A549 (cell line): ENCODE data around the gene KRT14. TPM values are rescaled to one million over a fixed set of nuclear protein-coding genes. Genes with fewer than 3 reads are reported as not detected.
"Not testable (repeated sequence)": the region's sequence is repeated elsewhere in the genome, so short reads cannot be mapped to it uniquely, and the experiment has no call there.

ENCODE experiments used
- ATAC-seq, 2 experiments: fragments of 200-7000 bp in 1 of 2; fragments of >200 bp in 1 of 2; cut with Nextera tagmentation in 1 of 2; cut with Tn5 transposase in 1 of 2; 3 replicates each; pipeline versions ENCODE4 v1.8.0 to v1.9.1; 2018 to 2020; ENCODE audit warnings: mild to moderate bottlenecking in 1 of 2, moderate library complexity in 1 of 2
- CTCF ChIA-PET: fragments of 300-600 bp; sonication (Branson Sonifier 250); formaldehyde crosslinking; extraction: SDS; loops from one replicate; lab custom pipeline; 2021; ENCODE audit warnings: antibody characterized with exemption, inconsistent platforms; lab: Yijun Ruan, JAX
- POLR2A ChIA-PET: fragments of 350-600 bp; formaldehyde crosslinking; extraction: SDS; loops from one replicate; lab custom pipeline; 2021; ENCODE audit warnings: antibody characterized with exemption, inconsistent platforms; lab: Yijun Ruan, JAX
- DNase-seq, 2 experiments: peaks; one replicate each; pipeline versions ENCODE4 v3.0.0 to v3.0.0-alpha.2; 2011 to 2016; ENCODE audit warnings: low read depth in 1 of 2, low spot score in 1 of 2
- FAIRE-seq: peaks from 2 replicates; lab custom pipeline; 2011; peaks lifted over from hg19 to GRCh38; lab: Jason Lieb, UNC
- H3K27ac ChIP-seq, 2 experiments: fragments of >200 bp; sonication (Bioruptor Twin); formaldehyde crosslinking; 3 replicates each; pipeline ENCODE4 v1.5.1; 2016 to 2017
- H3K4me1 ChIP-seq: fragments of >200 bp; sonication (Bioruptor Twin); formaldehyde crosslinking; 3 replicates; pipeline ENCODE4 v1.6.1; 2016
- H3K4me2 ChIP-seq: fragments of >200 bp; sonication (Bioruptor Twin); formaldehyde crosslinking; 3 replicates; pipeline ENCODE4 v1.6.1; 2016
- H3K4me3 ChIP-seq: fragments of >200 bp; sonication (Bioruptor Twin); formaldehyde crosslinking; 3 replicates; pipeline ENCODE4 v1.5.1; 2016
- H3K9me3 ChIP-seq: fragments of >200 bp; sonication (Bioruptor Twin); formaldehyde crosslinking; 3 replicates; pipeline ENCODE4 v1.6.1; 2016
- EHF ChIP-seq: fragments of 250-450 bp; sonication (Bioruptor Pico); IDR thresholded peaks from 2 replicates; pipeline ENCODE4 v1.5.0; 2020; ENCODE audit warnings: mild to moderate bottlenecking
- FOXS1 ChIP-seq: fragments of 250-450 bp; sonication (Bioruptor Pico); IDR thresholded peaks from 2 replicates; pipeline ENCODE4 v1.5.0; 2020; ENCODE audit warnings: mild to moderate bottlenecking, moderate library complexity
- HEYL ChIP-seq: fragments of 250-450 bp; sonication (Bioruptor Pico); IDR thresholded peaks from 2 replicates; pipeline ENCODE4 v1.8.0; 2021; ENCODE audit warnings: mild to moderate bottlenecking, moderate library complexity
- HOXB13 ChIP-seq: fragments of 250-450 bp; sonication (Bioruptor Pico); IDR thresholded peaks from 2 replicates; pipeline ENCODE4 v1.5.0; 2020; ENCODE audit warnings: low read depth, mild to moderate bottlenecking, moderate library complexity
- HOXB5 ChIP-seq: fragments of 250-450 bp; sonication (Bioruptor Pico); IDR thresholded peaks from 2 replicates; pipeline ENCODE4 v1.5.0; 2020; ENCODE audit warnings: mild to moderate bottlenecking, moderate library complexity
- KDM5A ChIP-seq: fragments of 200-600 bp; sonication (generic); IDR thresholded peaks from 2 replicates; pipeline ENCODE4 v1.6.1; 2016; ENCODE audit warnings: antibody characterized with exemption, mild to moderate bottlenecking
- MAX ChIP-seq: IDR thresholded peaks from 2 replicates; pipeline ENCODE4 v1.6.1; 2012
- NR3C1 ChIP-seq: fragments of >200 bp; sonication (Bioruptor Twin); formaldehyde crosslinking; IDR thresholded peaks from 3 replicates; pipeline ENCODE4 v1.6.1; 2017
- ZFP36 ChIP-seq: fragments of 450-650 bp; IDR thresholded peaks from 2 replicates; pipeline ENCODE4 v1.6.1; 2014; ENCODE audit warnings: borderline replicate concordance; ENCODE audit not compliant: partially characterized antibody
- WGBS: methylation state at CpG from one replicate; pipeline ENCODE4 v1.1.6; 2017; ENCODE audit errors: missing lambda C conversion rate; 5-methylcytosine and 5-hydroxymethylcytosine counted together
- polyA plus RNA-seq, 4 experiments: library from polyadenylated mRNA; depleted of rRNA in 3 of 4; stranded (reverse); fragments of >200 nt; fragmentation: RNase III in 1 of 4; extraction: RNeasy Plus Mini Kit Qiagen cat#74134 plus additional on column Dnase treatment in 1 of 4; gene quantifications; 2 replicates in 3 of 4; 3 replicates in 1 of 4; pipeline ENCODE4 v1.2.3, GENCODE V29; 2011 to 2017
- TF ChIP-seq, protein P1 (sequence below): fragments of 150-350 bp; IDR thresholded peaks from 2 replicates; pipeline ENCODE4 v1.6.1; 2014; ENCODE audit warnings: low read depth, mild to moderate bottlenecking, low read length
- TF ChIP-seq, protein P2 (sequence below): fragments of 250-450 bp; sonication (Bioruptor Pico); IDR thresholded peaks from 2 replicates; pipeline ENCODE4 v1.5.0; 2021; ENCODE audit warnings: mild to moderate bottlenecking, moderate library complexity, borderline replicate concordance
- TF ChIP-seq, protein P3 (sequence below): fragments of 250-450 bp; sonication (Bioruptor Pico); IDR thresholded peaks from 2 replicates; pipeline ENCODE4 v1.5.0; 2020; ENCODE audit warnings: low read depth, mild to moderate bottlenecking, moderate library complexity
- TF ChIP-seq, protein P4 (sequence below): fragments of 450-650 bp; IDR thresholded peaks from 2 replicates; pipeline ENCODE4 v1.6.1; 2014; ENCODE audit warnings: antibody characterized with exemption

KRT14 gene
- polyA plus RNA-seq, 2 of the 4 experiments (the other 2 are of a cell fraction): 0.04 to 0.10 TPM

DNA sequence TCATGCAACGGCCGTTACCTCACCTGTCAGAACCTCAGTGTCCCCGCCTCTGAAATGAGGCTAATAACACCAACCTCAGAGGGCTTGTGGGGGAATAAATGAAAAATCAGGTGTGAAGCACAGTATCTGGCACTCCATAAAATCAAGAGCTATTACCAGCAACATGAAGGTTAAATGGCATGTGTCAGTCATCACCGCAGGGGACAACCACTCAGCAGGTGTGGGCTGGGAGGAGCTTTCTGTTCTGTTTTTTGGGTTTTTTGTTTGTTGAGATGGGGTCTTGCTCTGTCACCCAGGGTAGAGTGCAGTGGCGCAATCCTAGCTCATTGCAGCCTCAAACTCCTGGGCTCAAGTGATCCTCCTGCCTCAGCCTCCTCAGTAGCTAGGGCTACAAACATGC lies 41.8 kb downstream of the KRT14 start (continued):
- TF ChIP-seq, protein P1, sequence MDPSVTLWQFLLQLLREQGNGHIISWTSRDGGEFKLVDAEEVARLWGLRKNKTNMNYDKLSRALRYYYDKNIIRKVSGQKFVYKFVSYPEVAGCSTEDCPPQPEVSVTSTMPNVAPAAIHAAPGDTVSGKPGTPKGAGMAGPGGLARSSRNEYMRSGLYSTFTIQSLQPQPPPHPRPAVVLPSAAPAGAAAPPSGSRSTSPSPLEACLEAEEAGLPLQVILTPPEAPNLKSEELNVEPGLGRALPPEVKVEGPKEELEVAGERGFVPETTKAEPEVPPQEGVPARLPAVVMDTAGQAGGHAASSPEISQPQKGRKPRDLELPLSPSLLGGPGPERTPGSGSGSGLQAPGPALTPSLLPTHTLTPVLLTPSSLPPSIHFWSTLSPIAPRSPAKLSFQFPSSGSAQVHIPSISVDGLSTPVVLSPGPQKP: no peak

- ChIA-PET CTCF (interaction anchor here (0.6 to 6.8 kb wide), 16 partner anchors 8 to 688 kb away, joined by 3 to 50 read pairs (median 4); partner anchors contain the start of gene KRT19), POLR2A (interaction anchor here (0.8 kb wide), 1 partner anchor 12 kb away, joined by 3 read pairs; no protein-coding TSS in a partner anchor)
- TF ChIP-seq FOXS1: no peak
- no peak for TF ChIP-seq HOXB13 (CRISPR knock-in tag)
- TF ChIP-seq, protein P2, sequence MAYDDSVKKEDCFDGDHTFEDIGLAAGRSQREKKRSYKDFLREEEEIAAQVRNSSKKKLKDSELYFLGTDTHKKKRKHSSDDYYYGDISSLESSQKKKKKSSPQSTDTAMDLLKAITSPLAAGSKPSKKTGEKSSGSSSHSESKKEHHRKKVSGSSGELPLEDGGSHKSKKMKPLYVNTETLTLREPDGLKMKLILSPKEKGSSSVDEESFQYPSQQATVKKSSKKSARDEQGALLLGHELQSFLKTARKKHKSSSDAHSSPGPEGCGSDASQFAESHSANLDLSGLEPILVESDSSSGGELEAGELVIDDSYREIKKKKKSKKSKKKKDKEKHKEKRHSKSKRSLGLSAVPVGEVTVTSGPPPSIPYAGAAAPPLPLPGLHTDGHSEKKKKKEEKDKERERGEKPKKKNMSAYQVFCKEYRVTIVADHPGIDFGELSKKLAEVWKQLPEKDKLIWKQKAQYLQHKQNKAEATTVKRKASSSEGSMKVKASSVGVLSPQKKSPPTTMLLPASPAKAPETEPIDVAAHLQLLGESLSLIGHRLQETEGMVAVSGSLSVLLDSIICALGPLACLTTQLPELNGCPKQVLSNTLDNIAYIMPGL (CRISPR knock-in tag): no peak
- no peak for TF ChIP-seq NR3C1
- TF ChIP-seq HEYL (CRISPR knock-in tag): no peak
- TF ChIP-seq EHF: no peak
- peak; percentile 45; the same call in 1 of the 2 replicates for TF ChIP-seq MAX
- TF ChIP-seq, all 56 proteins: peak for 1
- no peak for ATAC-seq
- 8% methylated on average over 5 of the region's 5 CpGs for WGBS
- peak; percentile 38 to 74 for DNase-seq
- peak overlapping the region; percentile 40 for H3K4me2 ChIP-seq
- 0 out of 3 replicates have a peak, but pooled peaks cover 7% of the 10 kb centered on the region for H3K9me3 ChIP-seq
- peaks cover 39% of the 10 kb centered on the region for H3K4me1 ChIP-seq
- no peak overlapping the region for H3K4me3 ChIP-seq
- FAIRE-seq: no peak
- peak overlapping the region; percentile 53 to 70 for H3K27ac ChIP-seq
Measured at GRCh38 chr17:41544491-41544892, 42.2 kb downstream of the KRT14 start.

DNA sequence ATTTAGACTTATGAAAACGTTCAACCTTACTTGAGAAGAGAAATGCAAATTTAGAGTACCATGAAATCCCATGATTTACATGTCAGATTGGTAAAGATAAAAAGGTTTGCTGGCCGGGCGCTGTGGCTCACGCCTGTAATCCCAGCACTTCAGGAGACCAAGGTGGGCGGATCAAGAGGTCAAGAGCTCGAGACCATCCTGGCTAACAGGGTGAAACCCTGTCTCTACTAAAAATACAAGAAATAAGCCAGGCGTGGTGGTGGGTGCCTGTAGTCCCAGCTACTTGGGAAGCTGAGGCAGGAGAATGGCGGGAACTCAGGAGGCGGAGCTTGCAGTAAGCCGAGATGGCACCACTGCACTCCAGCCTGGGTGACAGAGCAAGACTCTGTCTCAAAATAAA lies 43.9 kb downstream of the KRT14 start:
- not testable (repeated sequence) for FAIRE-seq, H3K9me3 ChIP-seq, ATAC-seq, DNase-seq, H3K4me3 ChIP-seq, H3K4me2 ChIP-seq, H3K27ac ChIP-seq
- ChIA-PET POLR2A (interaction anchor here (0.6 to 0.7 kb wide), 2 partner anchors 13 to 1089 kb away, joined by 3 read pairs; no protein-coding TSS in a partner anchor), CTCF (interaction anchor here (0.9 to 6.8 kb wide), 10 partner anchors 15 to 686 kb away, joined by 3 to 50 read pairs (median 4); no protein-coding TSS in a partner anchor)
- 83% methylated on average over 10 of the region's 10 CpGs for WGBS
- peaks cover 35% of the 10 kb centered on the region for H3K4me1 ChIP-seq

GRCh38 chr17:41542357-41542756 lies 44.3 kb downstream of the KRT14 start:
- no peak overlapping the region for H3K27ac ChIP-seq
- ATAC-seq (no peak), DNase-seq (no peak), FAIRE-seq (no peak)
- TF ChIP-seq, protein P3, sequence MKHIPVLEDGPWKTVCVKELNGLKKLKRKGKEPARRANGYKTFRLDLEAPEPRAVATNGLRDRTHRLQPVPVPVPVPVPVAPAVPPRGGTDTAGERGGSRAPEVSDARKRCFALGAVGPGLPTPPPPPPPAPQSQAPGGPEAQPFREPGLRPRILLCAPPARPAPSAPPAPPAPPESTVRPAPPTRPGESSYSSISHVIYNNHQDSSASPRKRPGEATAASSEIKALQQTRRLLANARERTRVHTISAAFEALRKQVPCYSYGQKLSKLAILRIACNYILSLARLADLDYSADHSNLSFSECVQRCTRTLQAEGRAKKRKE (CRISPR knock-in tag): no peak
- TF ChIP-seq HOXB5 (no peak), KDM5A (no peak), ZFP36 (no peak), HEYL (CRISPR knock-in tag) (no peak)
- TF ChIP-seq, protein P4, sequence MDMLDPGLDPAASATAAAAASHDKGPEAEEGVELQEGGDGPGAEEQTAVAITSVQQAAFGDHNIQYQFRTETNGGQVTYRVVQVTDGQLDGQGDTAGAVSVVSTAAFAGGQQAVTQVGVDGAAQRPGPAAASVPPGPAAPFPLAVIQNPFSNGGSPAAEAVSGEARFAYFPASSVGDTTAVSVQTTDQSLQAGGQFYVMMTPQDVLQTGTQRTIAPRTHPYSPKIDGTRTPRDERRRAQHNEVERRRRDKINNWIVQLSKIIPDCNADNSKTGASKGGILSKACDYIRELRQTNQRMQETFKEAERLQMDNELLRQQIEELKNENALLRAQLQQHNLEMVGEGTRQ: no peak
- H3K4me2 ChIP-seq: no peak overlapping the region
- 0 out of 3 replicates have a peak, but pooled peaks cover 7% of the 10 kb centered on the region for H3K9me3 ChIP-seq
- no peak overlapping the region for H3K4me3 ChIP-seq
- ChIA-PET POLR2A (interaction anchor here (0.6 to 0.7 kb wide), 2 partner anchors 12 to 1089 kb away, joined by 3 read pairs; no protein-coding TSS in a partner anchor), CTCF (interaction anchor here (1.1 to 6.8 kb wide), 10 partner anchors 11 to 686 kb away, joined by 3 to 50 read pairs (median 5); no protein-coding TSS in a partner anchor)
- WGBS: 31% methylated on average over 2 of the region's 2 CpGs
- H3K4me1 ChIP-seq: peaks cover 31% of the 10 kb centered on the region
